Measurements from ENCODE around the gene DCAF6.
A peak's percentile ranks its signal among the peaks of the same experiment; 100 is the strongest.

Gene DCAF6

GRCh38 chr1:168088511-168089325 is 152.2 kb downstream of the DCAF6 start:
- DNase-seq = no peak

- DNase-seq = no peak
These were observed 153.0 kb downstream of the DCAF6 start for GRCh38 chr1:168089326-168089978.

- no peak for DNase-seq
These were observed 153.5 kb downstream of the DCAF6 start for GRCh38 chr1:168089979-168090337.

- DNase-seq = no peak
These were observed 153.9 kb downstream of the DCAF6 start for GRCh38 chr1:168090395-168090794.

GRCh38 chr1:168091063-168091462 is 154.6 kb downstream of the DCAF6 start:
- no peak for DNase-seq

- DNase-seq = no peak
These were observed 155.5 kb downstream of the DCAF6 start for GRCh38 chr1:168091720-168092550.

- DNase-seq = peak; percentile 7
These were observed 156.3 kb downstream of the DCAF6 start for GRCh38 chr1:168092566-168093355.

GRCh38 chr1:168093616-168094015 is 157.1 kb downstream of the DCAF6 start:
- DNase-seq = no peak

- no peak for DNase-seq
These were observed 159.0 kb downstream of the DCAF6 start for GRCh38 chr1:168095476-168095875.

GRCh38 chr1:168096296-168097165 is 160.0 kb downstream of the DCAF6 start:
- DNase-seq = no peak

GRCh38 chr1:168097921-168098528 is 161.5 kb downstream of the DCAF6 start:
- no peak for DNase-seq

- DNase-seq = no peak
These were observed 162.2 kb downstream of the DCAF6 start for GRCh38 chr1:168098534-168099320.

GRCh38 chr1:168099337-168099801 is 162.9 kb downstream of the DCAF6 start:
- DNase-seq = no peak

- no peak for DNase-seq
These were observed 164.0 kb downstream of the DCAF6 start for GRCh38 chr1:168100315-168101002.

GRCh38 chr1:168101336-168101735 is 164.9 kb downstream of the DCAF6 start:
- DNase-seq = no peak

- no peak for DNase-seq
These were observed 166.0 kb downstream of the DCAF6 start for GRCh38 chr1:168102487-168102886.

GRCh38 chr1:168104535-168104934 is 168.1 kb downstream of the DCAF6 start:
- no peak for DNase-seq

- no peak for DNase-seq
These were observed 169.4 kb downstream of the DCAF6 start for GRCh38 chr1:168105846-168106245.

- no peak for DNase-seq
These were observed 169.8 kb downstream of the DCAF6 start for GRCh38 chr1:168106274-168106673.
